Bronchial epithelial cell (primary cell): ENCODE data around the gene MRPL16. TPM values are rescaled to one million over a fixed set of nuclear protein-coding genes. Genes with fewer than 3 reads are reported as not detected.

Experiments used
- DNase-seq: peaks from one replicate; pipeline ENCODE4 v3.0.0-alpha.2; 2010; ENCODE audit warnings: low read depth
- FAIRE-seq: peaks from 2 replicates; lab custom pipeline; 2011; peaks lifted over from hg19 to GRCh38; lab: Jason Lieb, UNC
- H3K27me3 ChIP-seq: 2 replicates; pipeline ENCODE4 v1.5.1; 2011; ENCODE audit warnings: low read length; ENCODE audit not compliant: control insufficient read depth, insufficient read depth
- H3K36me3 ChIP-seq: 2 replicates; pipeline ENCODE4 v1.5.1; 2011; ENCODE audit warnings: low read length; ENCODE audit not compliant: control insufficient read depth, insufficient read depth
- H3K4me3 ChIP-seq: 2 replicates; pipeline ENCODE4 v1.5.1; 2011; ENCODE audit warnings: mild to moderate bottlenecking, low read depth, low read length, control low read depth
- CTCF ChIP-seq: IDR thresholded peaks from 2 replicates; pipeline ENCODE4 v1.5.1; 2011; ENCODE audit warnings: mild to moderate bottlenecking, moderate library complexity, low read length, control low read depth, inconsistent platforms; ENCODE audit not compliant: insufficient read depth, severe bottlenecking
- total RNA-seq: library from RNA; depleted of rRNA; stranded (reverse); fragments of >200 nt; gene quantifications from 2 replicates; pipeline ENCODE4 v1.2.1, GENCODE V29; 2014

MRPL16 gene
- total RNA-seq, 1 donor from 2014 or later, result 17.4 TPM

GRCh38 chr11:59773083-59773440 is 37.5 kb downstream of the MRPL16 start:
- Histone ChIP-seq H3K27me3 (no peaks in the 10 kb centered on the region), H3K4me3 (no peak overlapping the region), H3K36me3 (no peaks in the 10 kb centered on the region)
- FAIRE-seq (no peak), DNase-seq (no peak)
- no peak for TF ChIP-seq CTCF

GRCh38 chr11:59771605-59772004 is 39.0 kb downstream of the MRPL16 start:
- no peak for DNase-seq
- Histone ChIP-seq H3K27me3 (no peaks in the 10 kb centered on the region), H3K4me3 (no peak overlapping the region), H3K36me3 (no peaks in the 10 kb centered on the region)
- FAIRE-seq, result no peak
- TF ChIP-seq CTCF, result no peak

- no peaks in the 10 kb centered on the region for H3K36me3 ChIP-seq
- no peak for TF ChIP-seq CTCF
- FAIRE-seq, result no peak
- DNase-seq, result no peak
- H3K4me3 ChIP-seq, result no peak overlapping the region
- H3K27me3 ChIP-seq, result no peaks in the 10 kb centered on the region
Measured at GRCh38 chr11:59770869-59771268, 39.7 kb downstream of the MRPL16 start.

- FAIRE-seq (no peak), DNase-seq (no peak)
- no peak overlapping the region for H3K4me3 ChIP-seq
- H3K36me3 ChIP-seq, result no peaks in the 10 kb centered on the region
- TF ChIP-seq CTCF, result no peak
- no peaks in the 10 kb centered on the region for H3K27me3 ChIP-seq
Measured at GRCh38 chr11:59770319-59770718, 40.3 kb downstream of the MRPL16 start.

- no peak for FAIRE-seq
Measured at GRCh38 chr11:59769828-59770227, 40.8 kb downstream of the MRPL16 start.

More at GRCh38 chr11:59769828-59770227, 40.8 kb downstream of the MRPL16 start:
- Histone ChIP-seq H3K36me3 (no peaks in the 10 kb centered on the region), H3K27me3 (no peaks in the 10 kb centered on the region), H3K4me3 (no peak overlapping the region)
- no peak for DNase-seq
- no peak for TF ChIP-seq CTCF
